Left kidney (tissue), 2 donors: ENCODE results near the gene ADNP2. TPM values are rescaled to one million over a fixed set of nuclear protein-coding genes. Genes with fewer than 3 reads are reported as not detected.

Experiments used
- DNase-seq: peaks from one replicate; pipeline ENCODE4 v3.0.0-alpha.2; 2013
- polyA plus RNA-seq: library from polyadenylated mRNA; unstranded; fragments of 120-200 nt; gene quantifications from one replicate; pipeline ENCODE4 v1.2.1, GENCODE V29; 2013; ENCODE audit not compliant: insufficient read length

Gene ADNP2
- polyA plus RNA-seq, 1 donor = 29.0 TPM

GRCh38 chr18:80171054-80171872, 62.2 kb downstream of the ADNP2 start:
- no peak for DNase-seq

- no peak for DNase-seq
Observed at GRCh38 chr18:80172056-80172455, 63.0 kb downstream of the ADNP2 start.

- DNase-seq = no peak
Observed at GRCh38 chr18:80173060-80173459, 64.0 kb downstream of the ADNP2 start.

GRCh38 chr18:80175451-80176204, 66.6 kb downstream of the ADNP2 start:
- DNase-seq = no peak

- peak; percentile 27 for DNase-seq
Observed at GRCh38 chr18:80176334-80177073, 67.4 kb downstream of the ADNP2 start.

GRCh38 chr18:80177128-80177527, 68.1 kb downstream of the ADNP2 start:
- no peak for DNase-seq

- no peak for DNase-seq
Observed at GRCh38 chr18:80178935-80179818, 70.1 kb downstream of the ADNP2 start.

- no peak for DNase-seq
Observed at GRCh38 chr18:80179857-80180558, 70.9 kb downstream of the ADNP2 start.

- no peak for DNase-seq
Observed at GRCh38 chr18:80180778-80181564, 71.9 kb downstream of the ADNP2 start.

- no peak for DNase-seq
Observed at GRCh38 chr18:80181642-80182461, 72.8 kb downstream of the ADNP2 start.

- no peak for DNase-seq
Observed at GRCh38 chr18:80182855-80183254, 73.8 kb downstream of the ADNP2 start.

- no peak for DNase-seq
Observed at GRCh38 chr18:80183273-80184050, 74.4 kb downstream of the ADNP2 start.

- DNase-seq = no peak
Observed at GRCh38 chr18:80184243-80184772, 75.2 kb downstream of the ADNP2 start.

- DNase-seq = no peak
Observed at GRCh38 chr18:80185545-80185944, 76.5 kb downstream of the ADNP2 start.

- DNase-seq = no peak
Observed at GRCh38 chr18:80187956-80188642, 79.0 kb downstream of the ADNP2 start.

GRCh38 chr18:80188643-80189530, 79.8 kb downstream of the ADNP2 start:
- no peak for DNase-seq

- DNase-seq = no peak
Observed at GRCh38 chr18:80189531-80189865, 80.4 kb downstream of the ADNP2 start.
